ENCODE results near the gene HHIPL1.

HHIPL1 gene

GRCh38 chr14:99675382-99675835, 30.5 kb downstream of the HHIPL1 start:
- no peak for DNase-seq (ENCODE audit: low read depth)

DNA sequence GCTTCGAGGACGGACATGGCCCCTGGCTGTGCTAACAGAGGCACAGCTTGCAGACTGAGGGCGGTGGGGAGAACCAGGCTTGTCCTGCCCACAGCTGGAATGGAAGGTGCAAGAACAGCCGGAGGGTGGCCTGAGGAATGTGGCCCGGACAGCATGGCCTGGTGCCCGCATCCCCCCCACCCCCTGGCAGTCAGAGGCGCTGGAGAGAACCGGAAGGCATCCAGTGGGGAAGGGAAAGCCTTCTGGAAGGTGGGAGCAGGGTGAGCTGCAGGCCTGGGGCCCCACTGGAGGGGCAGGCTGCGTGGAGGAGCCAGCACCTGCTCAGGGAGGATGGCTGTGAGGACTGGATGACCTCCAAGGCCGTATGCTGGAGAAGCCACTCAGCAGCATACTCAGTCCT, 31.0 kb downstream of the HHIPL1 start:
- DNase-seq (ENCODE audit: low read depth), result no peak

DNA sequence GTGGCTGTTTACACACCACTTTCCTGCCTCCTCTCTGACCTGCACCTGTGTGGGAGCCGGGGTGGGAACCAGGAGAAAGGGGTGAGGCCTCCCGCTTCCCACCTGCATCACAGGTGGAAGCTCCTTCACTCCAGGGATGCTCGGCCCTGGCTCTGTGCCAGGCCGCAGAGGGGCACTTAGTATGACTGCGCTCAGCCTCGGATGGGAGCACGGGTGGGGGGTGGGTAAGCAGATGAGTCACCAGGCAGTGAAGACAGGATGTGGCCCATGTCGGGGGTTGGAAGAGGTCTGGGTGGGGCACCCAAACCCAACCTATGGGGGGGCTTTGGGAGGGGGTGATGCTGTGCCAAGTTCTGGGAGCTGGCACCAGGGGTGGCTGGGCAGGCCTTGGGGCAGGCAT, 31.7 kb downstream of the HHIPL1 start:
- DNase-seq (ENCODE audit: low read depth), result peak; percentile 41

- no peak for DNase-seq (ENCODE audit: low read depth)
Observed at GRCh38 chr14:99677231-99678140, 32.6 kb downstream of the HHIPL1 start.

DNA sequence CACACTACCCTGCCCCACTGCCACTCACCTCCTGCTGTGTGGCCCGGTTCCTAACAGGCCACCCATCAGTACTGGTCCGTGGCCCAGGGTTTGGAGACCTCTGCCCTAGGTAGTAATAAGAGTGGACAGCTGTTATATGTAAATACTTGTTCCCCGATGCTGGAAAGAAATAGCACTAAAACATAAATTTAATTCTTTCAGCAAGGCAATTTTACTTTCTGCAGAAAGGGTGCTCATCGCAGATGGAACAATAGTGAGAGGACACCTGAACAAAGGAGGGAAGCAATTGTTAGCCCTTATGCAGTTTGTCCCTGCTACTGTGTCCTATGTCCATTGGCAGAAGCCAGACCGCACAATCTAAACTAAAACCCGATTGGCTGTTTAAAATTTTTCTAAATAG, 33.3 kb downstream of the HHIPL1 start:
- no peak for DNase-seq (ENCODE audit: low read depth)

DNA sequence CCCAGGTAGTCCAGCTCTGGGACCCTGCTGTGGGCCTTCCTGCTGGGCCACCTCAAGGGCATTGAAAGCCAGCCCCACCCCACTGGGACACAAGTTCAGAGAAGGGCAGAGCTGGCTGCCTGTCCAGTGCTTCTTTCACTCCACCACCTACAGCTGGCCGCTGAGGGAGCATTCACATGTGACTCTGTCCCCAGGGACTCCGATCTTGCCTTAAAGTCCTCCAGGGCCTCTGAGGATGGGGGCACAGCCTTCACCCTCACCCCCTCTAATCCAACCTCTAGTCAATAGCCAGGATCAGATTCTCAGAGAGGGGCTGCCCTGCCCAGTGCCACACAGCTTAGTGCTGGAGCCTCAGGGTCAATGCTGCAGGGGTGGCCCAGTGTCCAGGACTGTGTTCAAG, 34.2 kb downstream of the HHIPL1 start:
- DNase-seq (ENCODE audit: low read depth), result no peak

- no peak for DNase-seq (ENCODE audit: low read depth)
Observed at GRCh38 chr14:99679543-99679942, 34.6 kb downstream of the HHIPL1 start.

DNA sequence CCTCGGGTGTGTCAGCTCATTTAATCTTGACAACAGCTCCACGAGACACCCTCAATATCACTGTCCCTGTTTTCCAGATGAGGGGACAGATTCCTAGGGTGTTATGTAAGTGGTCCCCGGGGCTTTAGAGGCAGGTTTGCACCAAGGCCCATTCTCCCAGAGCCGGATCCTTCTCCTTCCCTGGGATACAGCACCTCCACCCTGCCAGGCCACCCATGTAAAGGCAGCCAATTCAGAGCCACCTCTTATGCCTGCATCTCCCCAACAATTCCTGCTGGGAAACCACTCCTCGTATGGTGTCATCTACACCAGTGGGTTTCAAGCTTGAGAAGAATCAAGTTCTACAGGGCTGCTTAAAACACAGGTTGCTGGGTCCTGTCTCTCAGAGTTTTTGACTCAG, 35.1 kb downstream of the HHIPL1 start:
- DNase-seq (ENCODE audit: low read depth), result no peak

- DNase-seq (ENCODE audit: low read depth), result no peak
Observed at GRCh38 chr14:99681101-99681831, 36.3 kb downstream of the HHIPL1 start.

GRCh38 chr14:99681832-99682148, 36.9 kb downstream of the HHIPL1 start:
- DNase-seq (ENCODE audit: low read depth), result no peak

GRCh38 chr14:99682809-99683618, 38.1 kb downstream of the HHIPL1 start:
- peak; percentile 81 for DNase-seq (ENCODE audit: low read depth)

GRCh38 chr14:99683619-99684409, 38.9 kb downstream of the HHIPL1 start, which contains the start of gene CYP46A1:
Gene CYP46A1, plus strand, starts transcription at chr14:99684298. Its CDS starts 120 bp downstream, at chr14:99684418.
- DNase-seq (ENCODE audit: low read depth), result peak; percentile 100

GRCh38 chr14:99684410-99684934, 39.5 kb downstream of the HHIPL1 start:
- no peak for DNase-seq (ENCODE audit: low read depth)

DNA sequence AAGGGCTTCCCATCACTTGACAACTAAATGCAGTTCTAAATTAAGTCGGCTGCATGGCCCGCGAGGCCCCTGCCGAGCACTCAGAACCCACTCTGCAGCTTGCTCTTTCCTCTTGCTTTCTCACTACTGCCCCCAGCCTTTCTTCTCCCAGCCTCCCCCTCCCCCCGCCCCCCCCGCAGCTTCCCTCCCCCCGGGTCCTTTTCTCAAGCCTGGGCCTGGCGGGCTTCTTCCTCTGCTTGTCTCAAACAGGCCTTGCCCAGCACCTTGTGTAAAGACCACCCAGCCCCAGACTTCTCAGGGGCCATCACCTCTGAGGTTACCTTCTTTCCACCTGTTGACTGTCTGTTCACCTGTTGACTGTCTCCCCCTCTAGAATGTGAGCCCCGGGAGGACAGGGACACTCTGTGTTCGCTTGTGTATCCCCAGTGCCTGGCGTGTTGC, 40.2 kb downstream of the HHIPL1 start:
- no peak for DNase-seq (ENCODE audit: low read depth)

- DNase-seq (ENCODE audit: low read depth), result no peak
Observed at GRCh38 chr14:99685596-99685995, 40.7 kb downstream of the HHIPL1 start.

DNA sequence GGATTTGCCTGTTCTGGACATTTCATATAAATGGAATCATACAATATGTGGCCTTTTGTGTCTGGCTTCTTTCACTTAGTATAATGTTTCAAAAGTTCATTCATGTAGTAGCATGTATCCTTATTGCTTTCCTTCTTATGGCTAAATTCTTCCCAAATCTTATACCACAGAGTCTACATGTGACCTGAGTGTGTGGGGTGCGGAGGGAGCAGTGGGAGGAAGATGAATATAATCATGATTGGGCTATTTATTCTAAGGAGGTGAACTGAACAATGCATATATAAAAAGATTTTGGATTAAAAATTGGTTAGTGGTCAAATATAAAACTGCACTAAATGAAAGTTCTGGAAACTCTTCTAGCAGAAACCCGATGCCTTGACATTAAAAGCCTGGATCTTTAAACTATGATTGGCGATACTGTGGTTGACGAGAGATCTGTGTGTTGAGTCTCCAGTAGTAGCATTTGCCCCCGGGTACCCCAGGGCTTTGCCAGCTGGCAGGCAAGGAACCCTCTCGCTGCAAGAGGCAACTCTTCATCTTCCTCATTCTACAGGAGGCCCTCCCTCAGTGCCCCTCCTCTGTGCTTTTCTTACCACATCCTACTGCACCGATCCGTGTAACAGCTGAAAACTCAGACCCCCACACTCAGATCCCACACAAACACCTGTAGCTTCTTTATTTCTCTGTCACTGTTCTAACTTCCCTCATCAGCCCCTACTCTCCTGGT, 41.8 kb downstream of the HHIPL1 start:
- no peak for DNase-seq (ENCODE audit: low read depth)

- DNase-seq (ENCODE audit: low read depth), result no peak
Observed at GRCh38 chr14:99687284-99688209, 42.6 kb downstream of the HHIPL1 start.

- DNase-seq (ENCODE audit: low read depth), result no peak
Observed at GRCh38 chr14:99688210-99688581, 43.3 kb downstream of the HHIPL1 start.

DNA sequence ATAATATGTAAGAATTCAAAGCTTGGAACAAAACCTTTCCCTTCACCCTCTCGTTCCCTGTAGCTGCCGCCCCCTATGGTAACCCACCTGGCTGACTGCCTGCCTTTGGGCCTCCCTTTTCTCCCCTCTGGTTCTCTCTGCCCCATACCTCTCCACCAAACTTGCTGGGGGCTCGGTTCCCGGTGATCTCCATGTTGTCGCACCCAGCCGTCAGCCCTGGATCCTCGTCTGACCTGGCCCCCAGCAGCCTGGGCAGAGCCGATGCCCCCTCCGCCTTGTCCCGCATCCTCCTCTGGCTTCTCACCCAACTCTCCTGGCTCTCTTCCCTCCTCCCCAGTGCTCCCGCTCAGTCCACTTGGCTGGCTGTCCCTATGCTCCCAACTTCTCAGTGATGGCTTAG, 43.7 kb downstream of the HHIPL1 start:
- no peak for DNase-seq (ENCODE audit: low read depth)

All from ELR (cell line).